HS-5 (cell line): ENCODE results near the gene PPP2R2C.

Experiments used
- DNase-seq: peaks from one replicate; pipeline ENCODE4 v3.0.0-alpha.2; 2012; ENCODE audit warnings: low read depth

PPP2R2C gene

DNA sequence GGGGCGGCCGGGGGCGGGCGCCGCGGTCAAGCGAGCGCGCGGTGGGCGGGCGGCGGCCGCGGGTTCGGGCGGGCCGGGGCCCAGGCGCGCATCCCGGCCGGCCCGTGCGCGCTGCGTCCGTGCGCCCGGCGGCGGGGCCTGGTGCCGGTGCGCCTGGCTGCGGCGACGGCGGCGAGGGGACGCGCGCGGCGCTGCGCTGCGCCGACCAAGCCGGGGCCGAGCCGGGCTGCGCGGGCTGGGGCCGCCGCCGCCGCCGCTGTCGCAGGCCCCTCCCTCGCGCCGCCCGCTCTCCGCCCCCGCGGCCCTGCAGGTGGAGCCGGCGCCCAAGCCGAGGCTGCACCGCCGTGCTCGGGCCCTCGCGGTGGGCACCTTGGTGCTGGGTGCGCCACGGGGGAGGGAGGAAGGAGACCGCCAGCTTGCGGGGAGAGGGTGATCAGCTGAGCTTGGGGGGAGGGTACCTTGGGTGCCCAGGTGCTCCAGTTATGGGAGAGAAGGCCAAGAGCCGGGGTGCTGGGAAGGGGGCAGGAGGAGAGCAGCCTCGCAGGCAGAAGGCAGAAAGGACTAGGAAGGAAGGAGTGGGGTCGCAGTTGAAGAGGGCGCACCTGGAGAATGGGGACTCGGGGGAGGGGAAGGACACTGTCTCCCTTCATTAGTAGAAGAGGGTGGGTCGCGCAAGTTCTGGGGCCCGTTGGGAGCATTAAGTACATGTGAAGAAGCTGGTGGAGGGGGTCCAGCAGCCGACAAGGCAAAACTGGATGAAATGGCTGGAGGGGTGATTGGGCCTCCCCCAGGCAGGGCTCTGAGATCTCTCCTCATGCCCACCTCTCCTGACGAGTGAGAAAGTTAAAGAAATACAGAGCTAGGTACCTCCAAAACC lies at the start of gene PPP2R2C:
Gene PPP2R2C (minus strand): TSS at position 228 of the 877 bp plus-strand sequence. CDS start 385 bp downstream, outside the sequence.
- DNase-seq, result no peak

DNA sequence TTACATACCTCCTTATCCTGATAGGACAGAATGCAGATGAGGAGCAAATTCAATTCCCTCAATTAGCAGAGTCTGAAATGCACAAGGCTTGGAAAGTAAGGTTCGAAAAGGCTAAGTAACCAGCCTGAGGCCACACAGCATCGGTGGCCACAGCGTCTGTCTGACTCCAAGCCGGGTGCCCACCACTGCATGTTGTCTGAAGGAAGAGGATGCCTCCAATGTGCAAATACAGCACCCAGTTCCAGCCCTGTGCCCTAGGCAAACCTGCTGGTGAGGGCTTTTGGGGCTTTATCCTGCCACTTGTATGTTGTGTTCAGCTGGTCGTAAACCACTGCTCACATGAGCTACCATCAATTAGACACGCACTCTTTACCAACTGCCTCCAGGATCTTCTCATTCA lies 48.6 kb upstream of the PPP2R2C start:
- DNase-seq, result no peak

DNA sequence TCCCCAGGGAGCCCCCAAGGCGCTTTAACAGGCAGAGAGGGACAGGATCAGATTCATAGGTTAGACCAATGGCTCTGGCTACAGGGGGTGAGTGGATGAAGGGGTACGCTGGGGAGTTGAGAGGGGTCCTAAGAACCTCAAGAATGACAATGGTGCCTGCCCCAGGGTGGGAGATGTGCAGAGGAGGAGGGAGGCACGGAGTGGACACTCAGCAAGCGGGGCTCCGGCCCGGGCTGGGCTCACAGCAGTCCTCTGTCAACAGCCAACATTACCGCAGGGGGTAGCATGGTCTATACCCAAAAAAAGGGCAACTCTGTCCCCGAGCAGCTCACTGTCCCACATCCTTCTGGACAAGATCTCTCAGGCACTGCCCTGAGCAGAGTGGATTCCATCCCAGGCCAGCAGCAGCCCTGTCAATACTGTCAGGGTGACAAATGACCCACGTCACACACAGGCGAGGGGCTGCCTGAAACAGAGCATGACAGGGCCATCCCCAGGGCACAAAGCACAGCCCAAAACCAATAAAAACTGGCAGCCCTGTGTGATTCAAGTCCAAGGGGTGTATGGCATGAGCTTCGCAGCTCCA lies 47.7 kb upstream of the PPP2R2C start:
- DNase-seq, result no peak

DNA sequence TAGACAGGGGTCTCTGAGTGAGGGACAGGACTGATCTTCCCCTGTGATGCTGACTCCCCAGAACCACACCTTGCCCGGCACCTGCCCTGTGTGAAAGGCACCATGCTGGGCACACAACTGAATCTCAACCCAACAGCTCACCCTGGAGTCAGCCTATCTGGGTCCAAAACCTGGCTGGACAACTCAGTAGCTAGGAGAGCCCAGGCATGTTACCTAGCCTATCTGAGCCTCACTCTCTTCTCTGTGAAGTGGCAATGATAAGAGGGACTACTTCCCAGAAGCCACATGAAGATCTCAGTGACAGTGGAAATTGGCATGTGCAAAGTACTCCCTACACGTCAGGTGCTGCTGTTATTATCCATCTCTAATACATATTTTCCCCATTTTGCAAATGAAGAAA lies 44.8 kb upstream of the PPP2R2C start:
- DNase-seq, result no peak

DNA sequence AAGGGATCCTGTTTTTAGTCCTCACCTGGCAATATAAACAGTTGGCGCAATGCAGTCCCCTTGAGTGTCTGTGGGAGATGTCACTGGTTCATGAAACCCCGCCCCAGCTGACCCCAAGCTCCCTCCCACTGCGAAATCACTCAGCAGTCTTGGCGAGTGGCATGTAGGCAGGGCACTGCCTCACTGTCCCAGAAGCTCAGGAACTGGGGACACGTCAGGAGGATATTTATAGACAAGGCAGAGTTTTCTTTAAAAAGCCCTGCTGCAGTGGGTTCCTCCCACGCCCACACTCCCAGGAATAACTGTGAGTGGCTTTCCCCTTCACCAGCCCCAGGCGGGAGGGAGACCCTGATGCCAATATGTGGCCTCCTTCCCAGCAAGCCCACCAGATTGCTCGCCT lies 44.3 kb upstream of the PPP2R2C start:
- no peak for DNase-seq

DNA sequence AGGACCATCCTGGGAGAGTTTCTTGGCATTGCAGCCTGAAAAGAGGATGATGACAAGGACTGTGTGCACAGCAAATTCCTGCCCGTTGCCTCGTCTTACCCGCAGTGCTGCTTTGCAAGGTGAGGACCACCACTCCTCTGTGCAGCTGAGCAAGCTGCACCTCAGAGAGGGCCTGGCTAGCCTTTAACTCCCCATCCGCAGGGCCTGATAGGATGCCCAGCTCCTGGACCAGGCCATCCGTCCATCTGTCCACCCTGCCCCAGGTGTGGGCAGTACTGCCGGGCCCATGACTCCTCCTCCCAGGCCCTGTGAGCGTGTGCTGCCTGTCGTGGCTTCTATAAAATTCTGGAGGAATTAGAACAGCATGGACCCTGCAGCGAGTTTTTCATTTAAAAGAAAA lies 43.9 kb upstream of the PPP2R2C start:
- no peak for DNase-seq

DNA sequence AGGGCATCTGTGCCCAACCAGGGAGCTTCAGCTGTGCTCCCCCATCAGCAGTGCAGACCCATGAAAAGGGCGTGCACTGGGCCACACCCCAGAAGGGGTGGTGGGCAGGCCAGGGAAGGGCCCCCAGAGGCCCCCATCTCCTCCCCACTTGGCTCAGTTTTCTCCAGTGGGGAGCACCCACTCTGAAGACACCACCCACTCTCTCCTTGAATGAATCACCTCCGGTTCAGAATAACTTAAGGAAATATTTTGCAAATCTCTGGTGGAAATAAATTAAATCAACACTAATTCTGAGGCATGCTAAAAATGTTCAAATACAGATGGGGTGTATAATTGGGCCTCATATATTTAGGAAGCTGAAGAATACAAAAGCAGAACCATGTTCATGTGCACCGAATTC lies 41.3 kb upstream of the PPP2R2C start:
- DNase-seq, result no peak

DNA sequence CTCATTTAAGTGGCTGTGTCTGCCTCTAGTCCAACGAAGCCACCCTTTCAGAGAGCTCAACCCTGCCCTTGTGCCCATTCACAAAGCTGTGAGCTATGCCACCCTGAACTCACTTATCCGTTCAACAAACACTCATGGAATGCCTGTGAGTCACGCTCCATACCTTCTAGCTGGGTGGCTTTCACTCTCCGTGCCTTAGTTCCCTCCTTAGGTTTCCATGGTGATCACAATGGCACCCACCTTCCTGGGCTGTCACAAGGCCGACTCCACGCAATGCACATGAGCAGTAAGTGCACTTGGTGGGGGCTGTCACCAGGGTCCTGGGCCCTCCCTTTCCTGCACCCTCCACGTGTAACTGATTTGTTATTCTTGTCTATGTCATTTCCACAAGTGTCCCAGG lies 37.2 kb upstream of the PPP2R2C start:
- no peak for DNase-seq

DNA sequence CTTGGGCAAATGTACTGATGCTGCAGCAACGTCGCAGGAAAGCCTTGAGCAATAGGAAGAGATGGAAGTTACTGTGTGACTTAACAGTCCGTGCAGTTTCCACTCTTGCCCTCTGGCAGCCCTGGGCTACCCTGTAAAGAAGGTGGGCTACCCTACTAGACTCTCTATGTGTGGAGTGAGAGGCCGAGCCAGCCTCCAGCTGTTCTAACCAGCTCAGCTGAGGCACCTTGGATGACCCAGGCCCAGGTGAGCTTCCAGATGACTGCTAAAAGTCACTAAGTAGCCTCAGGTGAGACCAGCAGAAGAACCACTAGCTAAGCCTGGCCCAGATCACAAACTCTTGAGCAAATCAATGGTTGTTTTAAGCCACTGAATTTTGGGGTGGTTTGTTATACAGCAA lies 34.9 kb upstream of the PPP2R2C start:
- DNase-seq, result no peak

DNA sequence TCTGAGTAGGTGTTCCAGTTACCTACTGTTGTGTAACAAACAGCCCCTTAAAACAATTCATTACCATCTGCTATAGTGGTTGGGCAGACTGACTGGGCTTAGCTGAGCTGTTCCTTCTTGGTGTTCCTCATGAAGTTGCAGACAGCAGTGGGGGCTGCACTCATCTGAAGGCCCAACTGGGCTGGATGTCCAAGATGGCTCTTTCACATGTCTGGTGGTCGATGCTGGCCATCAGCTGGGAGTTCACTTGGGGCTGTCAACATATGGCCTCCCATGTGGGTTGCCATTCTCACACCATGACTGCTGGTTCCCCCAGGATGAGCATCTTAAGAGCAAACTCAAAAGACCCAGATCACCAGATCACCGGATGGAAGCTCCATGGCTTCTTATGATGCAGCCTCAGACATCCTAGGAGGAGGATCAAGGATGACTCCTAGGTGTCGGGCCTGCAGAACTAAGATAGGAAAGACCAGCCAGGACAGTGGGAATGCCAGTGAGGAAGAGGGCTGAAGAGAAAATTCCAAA lies 34.3 kb upstream of the PPP2R2C start:
- DNase-seq, result no peak

DNA sequence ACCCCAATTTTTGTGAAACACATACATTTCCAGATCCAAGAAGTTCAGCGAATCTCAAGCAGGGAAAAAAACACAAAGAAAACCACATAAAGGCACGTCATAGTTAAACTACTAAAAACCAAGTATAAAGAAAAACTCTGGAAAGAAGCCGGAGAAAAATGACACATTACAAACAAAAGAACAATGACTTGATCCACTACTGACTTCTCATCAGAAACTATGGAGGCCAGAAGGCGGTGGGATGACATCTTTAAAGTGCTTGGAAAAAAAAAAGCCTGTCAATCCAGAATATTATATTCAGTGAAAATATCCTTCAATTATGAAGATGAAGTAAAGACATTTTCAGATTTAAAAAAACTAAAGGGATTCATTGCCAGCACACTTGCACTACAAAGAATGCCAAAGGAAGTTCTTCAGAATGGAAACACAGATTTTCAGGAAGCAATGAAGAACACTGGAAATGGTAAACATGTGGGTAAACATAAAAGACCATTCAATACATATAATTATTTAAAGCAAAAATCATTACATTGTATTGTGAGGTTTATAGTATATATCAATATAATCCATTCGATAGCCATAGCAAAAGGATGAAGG lies 32.6 kb upstream of the PPP2R2C start:
- DNase-seq, result no peak

DNA sequence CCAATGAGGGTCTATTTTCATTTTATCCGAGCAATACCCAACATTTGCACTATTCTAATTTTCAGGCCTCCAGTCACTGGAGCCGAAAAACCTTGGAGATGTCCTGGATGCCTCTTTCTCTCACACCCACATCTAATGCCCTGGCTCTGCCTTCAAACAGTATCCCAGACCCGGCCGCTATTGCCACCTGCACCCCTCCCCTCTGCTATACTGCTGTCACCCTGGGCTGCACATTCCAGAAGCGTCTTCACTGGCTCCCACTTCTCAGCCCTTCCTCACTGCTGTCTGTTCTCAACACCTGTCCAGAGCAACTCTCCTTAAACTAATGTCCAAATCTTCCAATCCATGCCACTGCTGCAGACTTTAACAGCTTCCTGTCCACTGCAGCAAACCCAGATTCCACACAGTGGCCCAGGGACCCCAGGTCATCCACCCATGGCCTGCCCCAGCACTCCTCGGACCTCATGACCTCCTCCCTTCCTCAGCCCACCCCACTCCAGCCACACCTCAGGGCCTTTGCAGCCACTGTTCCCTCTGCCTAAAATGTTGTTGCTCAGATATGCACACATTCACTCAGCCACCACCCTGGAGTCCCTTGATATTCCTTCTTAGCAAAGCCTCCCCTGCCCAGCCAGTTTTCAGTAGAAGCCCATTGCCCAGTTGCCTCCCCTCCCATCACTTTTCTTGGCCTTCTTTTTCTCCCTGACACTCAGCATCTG lies 30.5 kb upstream of the PPP2R2C start:
- no peak for DNase-seq

DNA sequence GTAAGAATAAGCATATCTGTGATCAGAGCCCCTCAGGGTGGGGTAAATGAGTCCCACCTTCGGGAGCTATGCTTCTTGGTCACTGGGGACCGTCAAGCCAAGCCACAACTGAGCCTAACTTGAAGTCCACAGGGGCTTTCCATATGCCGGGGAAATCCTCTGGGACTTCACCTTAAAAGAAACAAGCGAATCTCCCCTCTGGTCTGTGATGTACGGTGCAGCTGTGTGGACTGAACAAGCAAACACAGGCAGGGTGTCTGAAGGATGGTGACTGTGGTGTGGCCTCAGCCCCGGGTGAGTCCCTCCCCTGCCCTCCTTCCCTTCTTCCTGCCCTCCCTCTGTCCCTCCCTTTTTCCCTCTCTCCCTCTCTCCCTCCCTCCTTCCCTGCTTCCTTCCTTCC lies 29.7 kb upstream of the PPP2R2C start:
- DNase-seq, result no peak

DNA sequence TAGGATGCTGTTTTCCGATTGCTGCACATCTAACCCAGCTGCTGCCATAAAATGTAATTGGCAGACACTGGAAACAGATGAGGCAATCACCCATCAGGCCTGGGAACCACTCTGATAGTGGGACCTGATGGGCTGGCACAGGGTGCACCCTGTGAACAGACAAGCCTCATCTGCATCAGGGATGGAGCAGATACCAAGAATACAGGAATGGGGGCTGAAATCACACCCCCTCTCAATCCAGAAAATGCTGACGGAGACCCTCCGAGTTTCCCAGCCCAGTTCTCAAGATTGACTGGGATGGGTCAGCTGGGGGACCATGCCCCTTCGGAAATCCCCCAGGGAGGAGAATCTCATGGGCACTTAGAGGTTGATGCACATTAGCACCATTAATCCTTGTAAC lies 28.8 kb upstream of the PPP2R2C start:
- DNase-seq, result no peak

DNA sequence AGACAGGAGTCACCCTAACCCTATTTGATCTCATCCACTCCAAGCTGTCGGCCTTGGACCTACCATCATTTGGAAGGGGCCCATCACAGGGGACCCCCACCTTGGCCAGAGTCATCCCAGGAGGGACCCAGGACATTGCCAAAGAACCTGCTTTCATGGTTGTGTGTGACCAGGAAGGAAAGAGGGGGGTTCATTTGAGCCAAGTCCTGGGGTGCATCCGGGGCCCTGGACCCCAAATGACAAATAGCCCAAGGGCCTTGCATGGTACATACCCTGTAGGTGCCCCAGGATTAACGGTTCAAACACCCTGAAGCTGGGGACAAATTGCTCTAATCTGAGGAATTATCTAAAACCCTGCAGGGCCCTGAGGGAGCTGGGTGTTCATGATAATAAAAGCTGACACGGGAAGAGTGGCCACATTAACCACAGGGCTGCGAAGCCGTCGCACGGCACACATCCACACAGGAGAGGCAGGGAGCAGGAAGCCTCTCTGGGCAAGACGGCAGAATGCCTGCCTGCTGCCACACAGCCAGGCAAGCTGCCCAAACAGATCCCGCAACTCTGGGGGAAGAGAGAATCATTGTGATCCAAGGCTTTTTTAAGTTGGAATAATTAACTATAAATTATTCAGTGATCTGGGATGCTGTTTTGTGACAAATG lies 28.2 kb upstream of the PPP2R2C start:
- no peak for DNase-seq

DNA sequence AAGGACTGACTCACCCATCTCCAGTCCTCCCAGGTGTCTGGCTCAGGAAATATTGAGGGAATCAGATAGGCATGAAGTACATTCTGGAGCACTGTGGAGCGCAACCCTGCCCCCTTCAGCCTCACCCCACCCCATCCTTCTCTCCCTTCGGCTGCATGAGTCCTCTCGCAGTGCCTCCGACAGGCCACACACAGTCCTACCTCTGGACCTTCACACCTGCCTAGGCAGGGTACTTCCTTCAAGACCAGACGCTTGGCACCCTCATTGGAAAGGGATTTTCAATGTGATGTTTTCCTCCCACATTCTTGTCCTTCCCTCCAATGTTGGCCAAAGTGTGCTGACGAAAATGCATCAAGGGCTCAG lies 26.8 kb upstream of the PPP2R2C start:
- no peak for DNase-seq

DNA sequence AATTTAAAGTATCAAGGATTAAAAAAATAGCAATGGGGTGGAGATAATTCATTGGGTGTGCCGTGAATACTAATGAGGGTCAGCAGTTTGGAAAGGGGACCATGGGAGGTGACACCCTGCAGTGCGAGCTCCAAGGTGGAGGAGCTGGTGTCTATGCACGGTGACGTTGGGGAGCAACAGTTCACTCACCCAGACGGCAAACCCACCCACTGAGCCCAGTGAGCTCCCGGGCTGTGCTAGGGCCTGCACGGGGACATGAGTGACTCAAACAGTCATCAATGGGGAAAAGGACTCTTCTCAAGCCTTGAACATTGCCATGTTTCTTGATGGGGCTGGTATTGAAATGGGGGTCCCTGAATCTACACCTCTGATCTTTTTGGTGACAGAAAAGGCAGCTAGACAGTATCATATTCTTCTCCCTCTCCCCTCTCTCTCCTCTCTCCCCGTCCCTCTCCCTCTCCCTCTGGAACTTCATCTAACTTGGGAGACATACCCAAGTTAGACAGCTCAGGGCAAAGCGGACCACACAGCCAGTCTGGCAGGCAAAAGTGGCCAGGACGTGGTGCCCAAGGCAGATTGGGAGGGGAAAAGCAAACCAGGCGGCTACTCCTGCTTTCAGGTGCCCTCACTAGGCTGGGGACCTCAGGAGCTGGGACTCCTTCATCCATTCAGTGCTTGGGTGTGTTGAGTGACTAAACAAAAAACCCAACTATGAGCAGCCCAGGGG lies 26.3 kb upstream of the PPP2R2C start:
- no peak for DNase-seq

DNA sequence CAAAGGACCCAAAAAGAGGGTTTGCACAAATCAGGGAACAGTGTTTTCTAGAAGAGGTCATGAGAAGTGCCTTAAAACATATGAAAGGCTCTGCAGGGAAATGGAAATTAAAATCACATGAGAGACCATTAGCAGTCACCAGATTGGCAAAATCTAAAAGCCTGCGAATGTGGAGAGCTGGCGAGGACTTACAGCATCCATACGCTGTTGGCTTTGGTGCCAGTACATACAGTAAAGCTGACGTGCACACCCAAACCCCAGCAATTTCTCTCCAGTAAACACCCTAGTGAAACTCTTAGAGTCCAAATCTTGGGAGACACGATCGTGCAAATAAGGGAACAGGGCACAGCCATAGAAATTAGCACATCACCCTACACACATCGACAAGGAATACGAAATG lies 25.4 kb upstream of the PPP2R2C start:
- DNase-seq, result no peak

DNA sequence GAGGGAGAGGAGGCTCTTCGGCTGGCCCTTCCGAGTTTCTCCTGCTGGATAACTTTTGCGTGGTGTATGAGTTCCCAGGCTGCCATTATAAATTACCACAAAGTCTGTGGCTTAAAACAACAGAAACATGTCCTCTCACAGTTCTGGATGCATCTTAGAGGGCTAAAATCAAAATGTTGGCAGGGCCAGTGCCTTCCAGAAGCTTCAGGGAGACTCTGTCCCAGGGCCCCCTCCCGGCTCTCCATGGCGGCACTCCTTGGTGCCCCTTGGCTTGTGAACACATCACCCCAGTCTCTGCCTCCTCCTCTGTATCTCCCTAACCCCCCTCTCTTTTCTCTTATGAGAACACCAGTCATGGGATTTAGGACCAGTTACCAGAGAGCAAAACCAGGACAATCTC lies 23.3 kb upstream of the PPP2R2C start:
- DNase-seq, result no peak

DNA sequence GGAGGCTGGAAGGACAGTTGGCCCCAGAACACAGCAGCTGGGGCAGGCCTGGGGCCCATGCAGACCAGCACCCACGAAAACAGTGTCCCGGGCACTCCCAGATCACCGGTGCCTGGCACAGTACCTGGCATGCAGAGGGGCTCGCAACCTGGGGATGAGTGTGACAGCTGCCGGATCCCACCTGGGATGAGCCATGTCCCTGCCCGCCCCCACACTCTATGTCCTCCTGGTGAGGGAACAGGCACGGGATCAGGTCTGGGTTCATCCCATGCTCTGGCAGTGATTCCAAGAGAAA lies 22.8 kb upstream of the PPP2R2C start:
- no peak for DNase-seq

DNA sequence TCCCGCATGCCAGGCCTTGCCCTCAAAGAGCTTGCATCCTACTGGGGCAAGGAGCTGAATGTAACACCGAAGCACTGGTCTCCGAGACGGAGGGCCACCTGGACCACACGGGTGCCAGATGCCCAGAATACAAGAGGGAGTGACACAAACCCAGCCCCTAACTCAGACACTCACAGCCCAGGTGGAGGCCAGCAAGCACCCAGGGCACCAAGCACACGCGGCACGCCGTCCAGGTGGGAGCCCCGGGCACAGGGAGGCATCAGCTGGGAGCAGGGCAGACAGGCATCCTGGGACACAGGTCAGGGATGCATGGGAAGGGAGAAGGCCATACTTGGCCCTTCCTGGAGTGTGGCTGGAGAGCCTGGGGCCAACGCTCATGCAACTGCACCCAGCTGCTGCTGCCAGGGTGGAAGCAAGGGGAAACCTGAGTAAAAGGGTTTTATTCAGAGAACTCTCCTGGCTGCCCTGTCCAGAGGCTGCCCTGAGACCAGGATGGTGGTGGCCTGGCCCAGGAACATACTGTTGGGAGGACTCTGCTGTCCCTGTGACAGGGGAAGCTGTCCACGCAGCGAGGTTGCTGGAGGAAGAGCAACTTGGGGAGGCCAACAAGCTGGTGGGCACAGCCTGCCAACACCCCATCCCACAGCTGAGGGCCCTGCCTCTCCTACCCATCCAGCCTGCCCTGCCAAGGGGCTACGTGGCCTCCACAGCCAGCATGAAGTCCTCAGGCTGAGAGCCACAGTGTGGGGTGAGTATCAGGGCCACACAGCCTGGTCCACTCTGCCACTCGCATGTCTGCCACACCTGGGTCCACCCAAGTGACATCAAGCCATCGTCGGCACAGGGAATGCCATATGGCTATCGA lies 22.2 kb upstream of the PPP2R2C start:
- DNase-seq, result no peak
